GM12875 (cell line): Measurements from ENCODE around the gene SPNS1.
"Not testable (repeated sequence)": the region's sequence is repeated elsewhere in the genome, so short reads cannot be mapped to it uniquely, and the experiment has no call there.

Source experiments
- H3K4me3 ChIP-seq: one replicate; pipeline ENCODE4 v1.5.1; 2011; ENCODE audit warnings: low read depth, low read length, control low read depth
- TF ChIP-seq, protein P1 (sequence below): IDR thresholded peaks from 2 replicates; pipeline ENCODE4 v1.5.1; 2011; ENCODE audit warnings: low read depth, mild to moderate bottlenecking, control low read depth, inconsistent platforms, low read length, moderate library complexity, borderline replicate concordance; ENCODE audit not compliant: insufficient read depth

The SPNS1 gene

DNA sequence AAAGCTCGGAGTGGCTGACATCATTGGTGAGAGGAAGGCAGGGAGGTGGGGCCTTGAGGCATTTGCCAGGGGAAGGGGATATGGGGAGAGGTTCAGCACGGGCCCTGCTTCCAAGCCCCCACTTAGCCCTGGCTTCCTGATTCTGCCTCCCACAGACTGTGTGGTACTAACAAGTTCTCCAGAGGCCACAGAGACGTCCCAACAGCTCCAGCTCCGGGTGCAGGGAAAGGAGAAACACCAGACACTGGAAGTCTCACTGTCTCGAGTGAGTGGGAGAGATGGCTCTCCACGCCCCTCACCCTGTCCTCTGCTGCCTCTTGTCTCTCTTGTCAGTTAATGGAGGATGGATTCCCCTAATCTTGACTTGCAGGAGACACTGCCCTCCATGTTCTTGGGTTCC lies 15.7 kb upstream of the SPNS1 start:
- TF ChIP-seq, protein P1, sequence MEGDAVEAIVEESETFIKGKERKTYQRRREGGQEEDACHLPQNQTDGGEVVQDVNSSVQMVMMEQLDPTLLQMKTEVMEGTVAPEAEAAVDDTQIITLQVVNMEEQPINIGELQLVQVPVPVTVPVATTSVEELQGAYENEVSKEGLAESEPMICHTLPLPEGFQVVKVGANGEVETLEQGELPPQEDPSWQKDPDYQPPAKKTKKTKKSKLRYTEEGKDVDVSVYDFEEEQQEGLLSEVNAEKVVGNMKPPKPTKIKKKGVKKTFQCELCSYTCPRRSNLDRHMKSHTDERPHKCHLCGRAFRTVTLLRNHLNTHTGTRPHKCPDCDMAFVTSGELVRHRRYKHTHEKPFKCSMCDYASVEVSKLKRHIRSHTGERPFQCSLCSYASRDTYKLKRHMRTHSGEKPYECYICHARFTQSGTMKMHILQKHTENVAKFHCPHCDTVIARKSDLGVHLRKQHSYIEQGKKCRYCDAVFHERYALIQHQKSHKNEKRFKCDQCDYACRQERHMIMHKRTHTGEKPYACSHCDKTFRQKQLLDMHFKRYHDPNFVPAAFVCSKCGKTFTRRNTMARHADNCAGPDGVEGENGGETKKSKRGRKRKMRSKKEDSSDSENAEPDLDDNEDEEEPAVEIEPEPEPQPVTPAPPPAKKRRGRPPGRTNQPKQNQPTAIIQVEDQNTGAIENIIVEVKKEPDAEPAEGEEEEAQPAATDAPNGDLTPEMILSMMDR = no peak
- H3K4me3 ChIP-seq = no peak overlapping the region

DNA sequence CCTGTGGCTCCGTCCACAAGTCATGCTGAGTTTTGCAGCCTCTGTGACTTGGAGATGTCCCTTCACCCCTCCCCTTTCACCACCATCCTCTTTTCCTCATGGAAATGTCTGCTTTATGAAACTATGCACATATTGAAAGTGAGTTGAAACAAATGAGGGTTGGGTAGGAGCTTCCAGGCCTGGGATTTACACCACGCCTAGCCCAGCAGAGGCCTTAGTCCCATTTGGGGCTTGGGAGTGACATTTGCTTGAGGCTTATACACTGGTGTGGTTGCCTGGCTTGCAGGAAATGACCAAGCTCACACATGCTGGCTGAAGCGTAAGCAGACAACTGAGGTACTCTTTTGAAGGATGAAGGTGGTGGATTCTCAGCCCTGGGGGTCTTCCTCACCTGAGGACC lies 10.5 kb upstream of the SPNS1 start:
- TF ChIP-seq, protein P1 = no peak
- H3K4me3 ChIP-seq = no peak overlapping the region

DNA sequence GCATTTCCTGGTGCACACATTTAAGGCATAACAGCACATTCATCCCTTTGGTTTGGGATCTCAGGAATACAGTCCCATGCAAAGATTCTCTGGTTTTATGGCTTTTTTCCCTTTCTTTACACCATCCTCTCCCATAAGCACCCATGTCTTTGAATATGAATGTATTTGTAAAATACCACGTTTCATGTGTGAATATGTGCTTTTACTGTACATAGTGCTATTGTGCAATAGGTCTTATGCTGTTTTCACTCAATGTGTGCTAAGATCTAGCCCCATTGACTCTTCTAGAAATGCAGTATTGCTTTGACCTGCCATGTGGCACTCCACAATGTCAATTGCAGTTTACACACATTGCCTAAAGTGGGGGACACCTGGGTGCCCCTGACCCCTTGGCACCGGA lies 10.1 kb upstream of the SPNS1 start:
- TF ChIP-seq, protein P1 = no peak
- H3K4me3 ChIP-seq = no peak overlapping the region

DNA sequence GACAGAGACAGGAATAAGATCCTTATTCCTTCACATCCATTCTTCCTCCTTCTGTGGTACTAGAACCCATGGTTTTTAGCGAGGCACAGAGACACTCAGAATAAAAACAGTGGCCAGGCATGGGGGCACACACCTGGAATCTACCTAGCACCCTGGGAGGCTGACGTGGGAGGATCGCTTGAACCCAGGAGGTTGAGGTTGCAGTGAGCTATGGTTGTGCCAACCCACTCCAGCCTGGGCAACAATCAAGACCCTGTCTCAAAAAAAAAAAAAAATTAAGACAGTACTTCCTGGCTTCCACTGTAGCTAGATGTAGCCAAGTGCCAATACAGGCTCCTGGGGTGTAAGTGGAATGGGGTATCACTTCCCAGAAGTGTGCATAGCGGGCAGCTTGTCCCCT lies 7.4 kb upstream of the SPNS1 start:
- no peak overlapping the region for H3K4me3 ChIP-seq
- TF ChIP-seq, protein P1 = no peak

DNA sequence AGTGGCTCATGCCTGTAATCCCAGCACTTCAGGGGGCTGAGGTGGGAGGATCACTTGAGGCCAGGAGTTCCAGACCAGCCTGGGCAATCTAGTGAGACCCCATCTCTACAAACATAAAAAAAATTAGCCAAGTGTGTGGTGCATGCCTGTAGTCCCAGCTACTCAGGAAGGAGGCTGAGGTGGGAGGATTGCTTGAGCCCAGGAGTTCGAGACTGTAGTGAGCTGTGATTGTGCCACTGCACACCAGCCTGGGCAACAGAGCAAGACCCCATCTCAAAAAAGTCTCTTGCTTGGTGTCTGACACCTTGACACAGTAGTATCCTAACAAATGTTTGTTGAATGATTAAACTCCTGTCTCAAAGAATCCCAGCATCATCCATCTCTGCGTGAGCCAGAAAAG lies 4.9 kb upstream of the SPNS1 start:
- not testable (repeated sequence) for H3K4me3 ChIP-seq

DNA sequence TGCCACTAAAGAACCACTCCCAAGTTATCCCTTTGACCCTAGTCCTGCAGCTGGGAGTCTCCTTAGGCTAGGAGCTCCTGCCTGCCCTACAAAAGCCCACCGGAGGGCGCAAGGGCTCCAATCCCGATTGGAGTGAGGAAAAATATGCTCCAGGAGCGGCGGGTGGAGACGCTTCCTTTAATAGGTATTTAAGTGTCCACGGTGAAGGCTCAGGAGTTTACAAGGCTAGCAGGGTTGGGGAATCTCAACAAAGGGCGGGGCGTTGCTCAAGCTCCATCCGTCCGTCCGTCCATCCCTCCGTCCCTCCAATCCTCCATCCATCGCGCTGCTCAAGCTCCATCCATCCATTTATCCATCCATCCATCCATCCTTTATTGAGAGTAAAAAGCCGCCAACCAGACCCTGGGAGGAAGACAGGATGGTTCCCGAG lies 556 bp upstream of the SPNS1 start:
- TF ChIP-seq, protein P1 = peak; percentile 35; the same call in 1 of the 2 replicates
- peak overlapping the region; percentile 96 for H3K4me3 ChIP-seq

DNA sequence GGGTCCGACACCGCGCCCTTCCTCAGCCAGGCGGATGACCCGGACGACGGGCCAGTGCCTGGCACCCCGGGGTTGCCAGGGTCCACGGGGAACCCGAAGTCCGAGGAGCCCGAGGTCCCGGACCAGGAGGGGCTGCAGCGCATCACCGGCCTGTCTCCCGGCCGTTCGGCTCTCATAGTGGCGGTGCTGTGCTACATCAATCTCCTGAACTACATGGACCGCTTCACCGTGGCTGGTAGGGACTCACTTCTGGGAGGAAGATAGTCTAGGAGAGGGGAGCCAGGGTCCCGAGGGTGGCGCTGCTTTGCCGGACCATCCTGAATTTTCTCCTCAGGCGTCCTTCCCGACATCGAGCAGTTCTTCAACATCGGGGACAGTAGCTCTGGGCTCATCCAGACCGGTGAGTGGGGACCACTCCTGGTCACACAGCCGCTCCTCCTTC lies 601 bp downstream of the SPNS1 start:
- TF ChIP-seq, protein P1 = no peak
- peak overlapping the region; percentile 96 for H3K4me3 ChIP-seq
